ENCODE results near the gene IGF1.

The IGF1 gene

GRCh38 chr12:102465762-102466560 is 14.4 kb downstream of the IGF1 start:
- H3K36me3 ChIP-seq: no peaks in the 10 kb centered on the region
- DNase-seq: no peak
- no peak overlapping the region for H3K4me3 ChIP-seq (ENCODE audit: low read depth, low read length)
- TF ChIP-seq CTCF (IDR thresholded peaks at IDR 0.05; ENCODE audit: low read depth, low read length): no peak
- H3K27ac ChIP-seq: no peak overlapping the region
- H3K9me3 ChIP-seq (ENCODE audit: severe bottlenecking): no peaks in the 10 kb centered on the region
- H3K27me3 ChIP-seq (ENCODE audit: insufficient read depth, low read depth, severe bottlenecking): no peaks in the 10 kb centered on the region

GRCh38 chr12:102463659-102464249 is 16.6 kb downstream of the IGF1 start:
- Histone ChIP-seq H3K9me3 (ENCODE audit: severe bottlenecking) (no peaks in the 10 kb centered on the region), H3K36me3 (no peaks in the 10 kb centered on the region), H3K27ac (no peak overlapping the region), H3K4me3 (ENCODE audit: low read depth, low read length) (no peak overlapping the region), H3K27me3 (ENCODE audit: insufficient read depth, low read depth, severe bottlenecking) (no peaks in the 10 kb centered on the region)
- no peak for TF ChIP-seq CTCF (IDR thresholded peaks at IDR 0.05; ENCODE audit: low read depth, low read length)
- no peak for DNase-seq

GRCh38 chr12:102462795-102463465 is 17.4 kb downstream of the IGF1 start:
- H3K4me3 ChIP-seq (ENCODE audit: low read depth, low read length): no peak overlapping the region
- no peaks in the 10 kb centered on the region for H3K27me3 ChIP-seq (ENCODE audit: insufficient read depth, low read depth, severe bottlenecking)
- TF ChIP-seq CTCF (IDR thresholded peaks at IDR 0.05; ENCODE audit: low read depth, low read length): no peak
- H3K36me3 ChIP-seq: no peaks in the 10 kb centered on the region
- H3K9me3 ChIP-seq (ENCODE audit: severe bottlenecking): no peaks in the 10 kb centered on the region
- H3K27ac ChIP-seq: no peak overlapping the region
- no peak for DNase-seq

GRCh38 chr12:102462386-102462785 is 18.0 kb downstream of the IGF1 start:
- Histone ChIP-seq H3K36me3 (no peaks in the 10 kb centered on the region), H3K4me3 (ENCODE audit: low read depth, low read length) (no peak overlapping the region), H3K9me3 (ENCODE audit: severe bottlenecking) (no peaks in the 10 kb centered on the region), H3K27me3 (ENCODE audit: insufficient read depth, low read depth, severe bottlenecking) (no peaks in the 10 kb centered on the region), H3K27ac (no peak overlapping the region)
- no peak for TF ChIP-seq CTCF (IDR thresholded peaks at IDR 0.05; ENCODE audit: low read depth, low read length)
- no peak for DNase-seq

- no peaks in the 10 kb centered on the region for H3K27me3 ChIP-seq (ENCODE audit: insufficient read depth, low read depth, severe bottlenecking)
- no peaks in the 10 kb centered on the region for H3K9me3 ChIP-seq (ENCODE audit: severe bottlenecking)
- no peaks in the 10 kb centered on the region for H3K36me3 ChIP-seq
- TF ChIP-seq CTCF (IDR thresholded peaks at IDR 0.05; ENCODE audit: low read depth, low read length): no peak
- DNase-seq: no peak
- no peak overlapping the region for H3K4me3 ChIP-seq (ENCODE audit: low read depth, low read length)
- no peak overlapping the region for H3K27ac ChIP-seq
Measured at GRCh38 chr12:102461501-102461900, 18.9 kb downstream of the IGF1 start.
